SK-N-SH treated with all-trans-retinoic acid at 6 μM for 48 hours (cell line): ENCODE results near the gene RNU5D-1.

Experiments used
- ATAC-seq: fragments of 200-7000 bp; cut with Tn5 transposase; 3 replicates; pipeline ENCODE4 v1.9.1; 2020; ENCODE audit warnings: mild to moderate bottlenecking, moderate library complexity
- ARNTL ChIP-seq: fragments of 450-650 bp; formaldehyde crosslinking; IDR thresholded peaks from 2 replicates; pipeline ENCODE4 v1.5.0; 2020; ENCODE audit warnings: low read depth, mild to moderate bottlenecking, moderate library complexity, borderline replicate concordance
- BACH2 ChIP-seq: fragments of 250-450 bp; sonication (Bioruptor Pico); IDR thresholded peaks from 2 replicates; pipeline ENCODE4 v1.9.0; 2021; ENCODE audit warnings: mild to moderate bottlenecking, borderline replicate concordance
- CSRNP3 ChIP-seq: fragments of 250-450 bp; sonication (Bioruptor Pico); IDR thresholded peaks from 2 replicates; pipeline ENCODE4 v1.5.1; 2021; ENCODE audit warnings: mild to moderate bottlenecking, moderate library complexity
- ESRRG ChIP-seq: fragments of 250-450 bp; sonication (Bioruptor Pico); IDR thresholded peaks from 2 replicates; pipeline ENCODE4 v1.6.1; 2021; ENCODE audit warnings: mild to moderate bottlenecking
- GLIS3 ChIP-seq: fragments of 250-450 bp; sonication (Bioruptor Pico); IDR thresholded peaks from 2 replicates; pipeline ENCODE4 v1.5.0; 2020; ENCODE audit warnings: mild to moderate bottlenecking, moderate library complexity
- ISL1 ChIP-seq: fragments of 250-450 bp; sonication (Bioruptor Pico); IDR thresholded peaks from 2 replicates; pipeline ENCODE4 v2.1.2; 2022; ENCODE audit warnings: mild to moderate bottlenecking, moderate library complexity
- PPARA ChIP-seq: fragments of 250-450 bp; sonication (Bioruptor Pico); IDR thresholded peaks from 2 replicates; pipeline ENCODE4 v1.5.0; 2020; ENCODE audit warnings: mild to moderate bottlenecking, borderline replicate concordance
- RARB ChIP-seq: fragments of 250-450 bp; sonication (Bioruptor Pico); IDR thresholded peaks from 2 replicates; pipeline ENCODE4 v1.8.0; 2021; ENCODE audit warnings: mild to moderate bottlenecking, moderate library complexity
- SNAI2 ChIP-seq: fragments of 250-450 bp; sonication (Bioruptor Pico); IDR thresholded peaks from 2 replicates; pipeline ENCODE4 v1.5.0; 2020; ENCODE audit warnings: mild to moderate bottlenecking, moderate library complexity
- TCF4 ChIP-seq: fragments of 250-450 bp; sonication (Bioruptor Pico); IDR thresholded peaks from 2 replicates; pipeline ENCODE4 v1.8.0; 2021; ENCODE audit warnings: mild to moderate bottlenecking, moderate library complexity, borderline replicate concordance
- TOX ChIP-seq: fragments of 250-450 bp; sonication (Bioruptor Pico); IDR thresholded peaks from 2 replicates; pipeline ENCODE4 v1.8.0; 2021; ENCODE audit warnings: mild to moderate bottlenecking, moderate library complexity, borderline replicate concordance
- TSHZ2 ChIP-seq: fragments of 250-450 bp; sonication (Bioruptor Pico); IDR thresholded peaks from 2 replicates; pipeline ENCODE4 v1.5.0; 2020; ENCODE audit warnings: mild to moderate bottlenecking, moderate library complexity
- ZC3H10 ChIP-seq: fragments of 250-450 bp; sonication (Bioruptor Pico); IDR thresholded peaks from 2 replicates; pipeline ENCODE4 v1.5.1; 2021; ENCODE audit warnings: mild to moderate bottlenecking, moderate library complexity
- ZFP3 ChIP-seq: fragments of 250-450 bp; sonication (Bioruptor Pico); IDR thresholded peaks from 2 replicates; pipeline ENCODE4 v1.5.0; 2020; ENCODE audit warnings: mild to moderate bottlenecking, moderate library complexity
- ZFP30 ChIP-seq: fragments of 450-650 bp; formaldehyde crosslinking; IDR thresholded peaks from 2 replicates; pipeline ENCODE4 v1.5.0; 2022; ENCODE audit warnings: mild to moderate bottlenecking, moderate library complexity
- ZNF565 ChIP-seq: fragments of 450-650 bp; formaldehyde crosslinking; conservative IDR thresholded peaks from 2 replicates; pipeline ENCODE4 v1.5.0; 2020; ENCODE audit warnings: low read depth, mild to moderate bottlenecking, moderate library complexity
- ZNF70 ChIP-seq: fragments of 450-650 bp; formaldehyde crosslinking; IDR thresholded peaks from 2 replicates; pipeline ENCODE4 v1.5.0; 2020; ENCODE audit warnings: mild to moderate bottlenecking, moderate library complexity
- ZNF8 ChIP-seq: fragments of 450-650 bp; formaldehyde crosslinking; IDR thresholded peaks from 2 replicates; pipeline ENCODE4 v1.5.0; 2020; ENCODE audit warnings: mild to moderate bottlenecking, moderate library complexity
- TF ChIP-seq, protein P1 (sequence below): fragments of 250-450 bp; sonication (Bioruptor Pico); IDR thresholded peaks from 2 replicates; pipeline ENCODE4 v1.8.0; 2021; ENCODE audit warnings: low read depth, mild to moderate bottlenecking, moderate library complexity, borderline replicate concordance
- TF ChIP-seq, protein P2 (sequence below): fragments of 250-450 bp; sonication (Bioruptor Pico); IDR thresholded peaks from 2 replicates; pipeline ENCODE4 v1.8.0; 2020; ENCODE audit warnings: mild to moderate bottlenecking, moderate library complexity, borderline replicate concordance
- TF ChIP-seq, protein P3 (sequence below): fragments of 250-450 bp; sonication (Bioruptor Pico); IDR thresholded peaks from 2 replicates; pipeline ENCODE4 v1.5.1; 2020; ENCODE audit warnings: low read depth, mild to moderate bottlenecking, moderate library complexity

Gene RNU5D-1

DNA sequence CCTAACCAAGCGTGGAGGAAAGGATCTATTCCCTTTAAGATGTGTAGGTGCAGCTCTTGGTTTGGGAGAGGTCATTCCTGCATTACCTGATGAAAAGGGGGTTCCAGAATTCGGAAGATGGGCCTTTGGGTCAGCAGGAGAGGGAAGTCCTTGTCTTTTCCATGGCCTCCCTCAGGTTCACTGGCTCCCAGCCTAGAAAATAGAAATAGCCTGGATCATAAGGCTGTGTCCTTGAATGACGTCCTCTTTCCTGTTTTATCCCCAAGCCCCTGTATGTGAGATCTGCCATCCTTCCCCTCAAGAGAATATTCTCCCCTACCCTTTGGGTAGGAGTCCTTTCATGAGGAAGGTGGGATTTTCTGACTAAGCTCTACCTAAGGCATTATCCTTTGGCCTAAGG is 29.9 kb upstream of the RNU5D-1 start:
- no peak for ATAC-seq
- TF ChIP-seq ZFP30, result no peak
- TF ChIP-seq SNAI2 (CRISPR knock-in tag), result no peak
- TF ChIP-seq PPARA (CRISPR knock-in tag), result no peak
- no peak for TF ChIP-seq TSHZ2 (CRISPR knock-in tag)
- no peak for TF ChIP-seq ISL1 (CRISPR knock-in tag)
- TF ChIP-seq ESRRG (CRISPR knock-in tag), result no peak
- TF ChIP-seq, protein P1, sequence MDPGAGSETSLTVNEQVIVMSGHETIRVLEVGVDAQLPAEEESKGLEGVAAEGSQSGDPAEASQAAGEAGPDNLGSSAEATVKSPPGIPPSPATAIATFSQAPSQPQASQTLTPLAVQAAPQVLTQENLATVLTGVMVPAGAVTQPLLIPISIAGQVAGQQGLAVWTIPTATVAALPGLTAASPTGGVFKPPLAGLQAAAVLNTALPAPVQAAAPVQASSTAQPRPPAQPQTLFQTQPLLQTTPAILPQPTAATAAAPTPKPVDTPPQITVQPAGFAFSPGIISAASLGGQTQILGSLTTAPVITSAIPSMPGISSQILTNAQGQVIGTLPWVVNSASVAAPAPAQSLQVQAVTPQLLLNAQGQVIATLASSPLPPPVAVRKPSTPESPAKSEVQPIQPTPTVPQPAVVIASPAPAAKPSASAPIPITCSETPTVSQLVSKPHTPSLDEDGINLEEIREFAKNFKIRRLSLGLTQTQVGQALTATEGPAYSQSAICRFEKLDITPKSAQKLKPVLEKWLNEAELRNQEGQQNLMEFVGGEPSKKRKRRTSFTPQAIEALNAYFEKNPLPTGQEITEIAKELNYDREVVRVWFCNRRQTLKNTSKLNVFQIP (CRISPR knock-in tag), result no peak
- TF ChIP-seq ZNF70 (CRISPR knock-in tag), result no peak
- TF ChIP-seq, all 23 proteins: peak for 0

GRCh38 chr1:44759077-44759476 is 28.1 kb upstream of the RNU5D-1 start:
- TF ChIP-seq GLIS3 (CRISPR knock-in tag) (no peak), CSRNP3 (no peak), BACH2 (CRISPR knock-in tag) (no peak), ZNF565 (CRISPR knock-in tag) (no peak)
- TF ChIP-seq, protein P2, sequence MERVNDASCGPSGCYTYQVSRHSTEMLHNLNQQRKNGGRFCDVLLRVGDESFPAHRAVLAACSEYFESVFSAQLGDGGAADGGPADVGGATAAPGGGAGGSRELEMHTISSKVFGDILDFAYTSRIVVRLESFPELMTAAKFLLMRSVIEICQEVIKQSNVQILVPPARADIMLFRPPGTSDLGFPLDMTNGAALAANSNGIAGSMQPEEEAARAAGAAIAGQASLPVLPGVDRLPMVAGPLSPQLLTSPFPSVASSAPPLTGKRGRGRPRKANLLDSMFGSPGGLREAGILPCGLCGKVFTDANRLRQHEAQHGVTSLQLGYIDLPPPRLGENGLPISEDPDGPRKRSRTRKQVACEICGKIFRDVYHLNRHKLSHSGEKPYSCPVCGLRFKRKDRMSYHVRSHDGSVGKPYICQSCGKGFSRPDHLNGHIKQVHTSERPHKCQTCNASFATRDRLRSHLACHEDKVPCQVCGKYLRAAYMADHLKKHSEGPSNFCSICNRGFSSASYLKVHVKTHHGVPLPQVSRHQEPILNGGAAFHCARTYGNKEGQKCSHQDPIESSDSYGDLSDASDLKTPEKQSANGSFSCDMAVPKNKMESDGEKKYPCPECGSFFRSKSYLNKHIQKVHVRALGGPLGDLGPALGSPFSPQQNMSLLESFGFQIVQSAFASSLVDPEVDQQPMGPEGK (CRISPR knock-in tag), result no peak
- TF ChIP-seq, all 23 proteins: peak for 0
- ATAC-seq, result no peak

- no peak for TF ChIP-seq ZC3H10 (CRISPR knock-in tag)
- TF ChIP-seq, protein P3, sequence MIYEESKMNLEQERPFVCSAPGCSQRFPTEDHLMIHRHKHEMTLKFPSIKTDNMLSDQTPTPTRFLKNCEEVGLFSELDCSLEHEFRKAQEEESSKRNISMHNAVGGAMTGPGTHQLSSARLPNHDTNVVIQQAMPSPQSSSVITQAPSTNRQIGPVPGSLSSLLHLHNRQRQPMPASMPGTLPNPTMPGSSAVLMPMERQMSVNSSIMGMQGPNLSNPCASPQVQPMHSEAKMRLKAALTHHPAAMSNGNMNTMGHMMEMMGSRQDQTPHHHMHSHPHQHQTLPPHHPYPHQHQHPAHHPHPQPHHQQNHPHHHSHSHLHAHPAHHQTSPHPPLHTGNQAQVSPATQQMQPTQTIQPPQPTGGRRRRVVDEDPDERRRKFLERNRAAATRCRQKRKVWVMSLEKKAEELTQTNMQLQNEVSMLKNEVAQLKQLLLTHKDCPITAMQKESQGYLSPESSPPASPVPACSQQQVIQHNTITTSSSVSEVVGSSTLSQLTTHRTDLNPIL (CRISPR knock-in tag), result no peak
- TF ChIP-seq PPARA (CRISPR knock-in tag), result no peak
- no peak for TF ChIP-seq ZNF8 (CRISPR knock-in tag)
- no peak for TF ChIP-seq TOX (CRISPR knock-in tag)
- no peak for TF ChIP-seq ISL1 (CRISPR knock-in tag)
- TF ChIP-seq GLIS3 (CRISPR knock-in tag), result no peak
- no peak for TF ChIP-seq ZFP3
- no peak for TF ChIP-seq ARNTL (CRISPR knock-in tag)
- TF ChIP-seq ZNF565 (CRISPR knock-in tag), result no peak
- TF ChIP-seq TCF4 (CRISPR knock-in tag), result no peak
- TF ChIP-seq, protein P1 (CRISPR knock-in tag), result no peak
- TF ChIP-seq RARB (CRISPR knock-in tag), result no peak
- TF ChIP-seq, all 23 proteins: peak for 0
- ATAC-seq, result no peak
These were observed 26.4 kb upstream of the RNU5D-1 start for GRCh38 chr1:44757420-44757819.
